T-cell (primary cell): Measurements from ENCODE around the gene TESPA1. TPM values are rescaled to one million over a fixed set of nuclear protein-coding genes. Genes with fewer than 3 reads are reported as not detected.

Experiments used
- ATAC-seq, 4 experiments: fragments of 200-7000 bp in 3 of 4; fragments of 150-1000 bp in 1 of 4; cut with Tn5 transposase; replicated peaks in 1 of 4; 1 replicate in 3 of 4; 2 replicates in 1 of 4; pipeline ENCODE4 v1.10.0; 2021; ENCODE audit warnings: moderate library complexity in 3 of 4, mild to moderate bottlenecking in 2 of 4, moderate number of reproducible peaks in 1 of 4
- CTCF ChIA-PET, 2 donors: fragments of 300-600 bp; sonication (Branson Sonifier 250); formaldehyde crosslinking; loops; one replicate each; lab custom pipeline; 2022; ENCODE audit warnings: antibody characterized with exemption in 2 of 2; lab: Charles Lee
- POLR2A ChIA-PET, 2 donors: fragments of 300-600 bp; sonication (Branson Sonifier 250); formaldehyde crosslinking; loops; one replicate each; lab custom pipeline; 2022; ENCODE audit warnings: antibody characterized with exemption in 2 of 2; lab: Charles Lee
- DNase-seq, 35 experiments: peaks; one replicate each; pipeline versions ENCODE4 v3.0.0 to v3.0.0-alpha.2; 2013 to 2023
- H3K27ac ChIP-seq: one replicate; pipeline ENCODE4 v1.5.1; 2013; ENCODE audit warnings: low read length
- H3K27me3 ChIP-seq, 2 experiments: replicated peaks in 1 of 2; 1 replicate in 1 of 2; 2 replicates in 1 of 2; pipeline versions ENCODE4 v1.6.1 to v1.7.0; 2013; ENCODE audit warnings: low read length in 1 of 2, mixed read lengths in 1 of 2; ENCODE audit not compliant: control insufficient read depth in 2 of 2, insufficient read depth in 2 of 2; ENCODE audit errors: extremely low read depth in 1 of 2
- H3K36me3 ChIP-seq, 2 donors: 1 replicate in 1 of 2; 2 replicates in 1 of 2; pipeline versions ENCODE4 v1.6.1 to v1.7.0; 2013; ENCODE audit warnings: low read length in 1 of 2; ENCODE audit not compliant: control insufficient read depth in 2 of 2, insufficient read depth in 1 of 2; ENCODE audit errors: extremely low read depth in 1 of 2
- H3K4me1 ChIP-seq, 2 experiments: 1 replicate in 1 of 2; 2 replicates in 1 of 2; pipeline versions ENCODE4 v1.6.1 to v1.7.0; 2013; ENCODE audit warnings: low read length in 2 of 2, mixed read lengths in 1 of 2; ENCODE audit not compliant: insufficient read depth in 2 of 2, control insufficient read depth in 1 of 2; ENCODE audit errors: extremely low read depth in 1 of 2
- H3K4me3 ChIP-seq, 2 donors: 1 replicate in 1 of 2; 2 replicates in 1 of 2; pipeline versions ENCODE4 v1.5.1 to v1.7.0; 2013; ENCODE audit warnings: mild to moderate bottlenecking in 2 of 2, low read length in 1 of 2, moderate library complexity in 1 of 2; ENCODE audit not compliant: control insufficient read depth in 1 of 2; ENCODE audit errors: extremely low read depth in 1 of 2
- H3K9me3 ChIP-seq: 2 replicates; pipeline ENCODE4 v1.7.0; 2013
- H3K27ac Mint-ChIP-seq, 2 donors: one replicate each; pipeline ENCODE4 v1.8.0; 2020 to 2021; ENCODE audit warnings: mild to moderate bottlenecking in 2 of 2, mixed read lengths in 2 of 2
- H3K27me3 Mint-ChIP-seq, 2 donors: one replicate each; pipeline ENCODE4 v1.8.0; 2021 to 2022; ENCODE audit warnings: mixed read lengths in 2 of 2
- H3K36me3 Mint-ChIP-seq: one replicate; pipeline ENCODE4 v1.8.0; 2021; ENCODE audit warnings: mixed read lengths
- H3K4me1 Mint-ChIP-seq, 3 donors: one replicate each; pipeline ENCODE4 v1.8.0; 2020 to 2022; ENCODE audit warnings: mixed read lengths in 3 of 3, mild to moderate bottlenecking in 1 of 3
- H3K4me3 Mint-ChIP-seq, 3 donors: one replicate each; pipeline ENCODE4 v1.8.0; 2020 to 2022; ENCODE audit warnings: mild to moderate bottlenecking in 3 of 3, mixed read lengths in 3 of 3, moderate library complexity in 3 of 3
- H3K9me3 Mint-ChIP-seq, 3 donors: one replicate each; pipeline ENCODE4 v1.8.0; 2020 to 2022; ENCODE audit warnings: mixed read lengths in 3 of 3
- WGBS: methylation state at CpG from one replicate; pipeline ENCODE4 v1.1.5; 2013; ENCODE audit warnings: missing lambda C conversion rate; ENCODE audit not compliant: insufficient coverage; 5-methylcytosine and 5-hydroxymethylcytosine counted together
- total RNA-seq, 35 experiments: library from RNA in 6 of 35; stranded (reverse) in 6 of 35; fragments of 120-200 nt in 1 of 35; gene quantifications; one replicate each; pipeline versions ENCODE4 v1.2.1 to v1.2.4 and lab custom pipeline; 2013 to 2026

Gene TESPA1
- total RNA-seq, 5 donors from 2014 or later (not counting 1 experiment from before 2014, with no cell fraction given) = 141 to 215 (median 170) TPM

- peak overlapping the region in 1 of 3 donors; percentile 14 for H3K4me3 Mint-ChIP-seq
- peaks cover 43 to 60% (median 46%) of the 10 kb centered on the region in 3 donors for H3K4me1 Mint-ChIP-seq
- POLR2A ChIA-PET = no interaction called here
Measured at GRCh38 chr12:54933376-54933775, 51.2 kb downstream of the TESPA1 start.

DNA sequence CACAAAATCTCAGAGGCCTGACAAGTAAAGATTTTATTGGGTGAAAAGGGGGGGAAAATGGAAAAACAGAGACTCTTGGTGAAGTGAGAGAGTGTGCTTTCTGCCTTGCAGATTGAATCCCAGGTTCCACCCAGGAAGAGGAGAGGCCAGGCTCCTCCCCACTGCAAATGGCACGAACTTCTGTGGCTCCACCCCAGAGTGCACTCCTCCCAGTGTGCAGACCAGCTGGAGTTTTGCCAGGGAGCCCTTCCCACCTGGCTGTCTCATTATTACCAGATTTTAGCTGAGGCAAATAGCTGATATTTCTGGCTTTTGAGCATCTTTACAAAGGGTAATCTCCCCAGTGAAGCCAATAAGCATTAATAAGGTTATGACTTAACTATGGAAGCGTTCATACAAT is 51.9 kb downstream of the TESPA1 start:
- Histone ChIP-seq H3K4me1 (peaks cover 21 to 23% of the 10 kb centered on the region in 2 experiments), H3K9me3 (no peaks in the 10 kb centered on the region), H3K4me3 (no peak overlapping the region), H3K27me3 (no peaks in the 10 kb centered on the region), H3K27ac (no peak overlapping the region), H3K36me3 (no peaks in the 10 kb centered on the region)
- ChIA-PET POLR2A (no interaction called here), CTCF (no interaction called here)
- Mint-ChIP-seq H3K4me1 (peaks cover 43 to 58% (median 46%) of the 10 kb centered on the region in 3 donors), H3K27ac (peak overlapping the region; percentile 76 to 97), H3K4me3 (peak overlapping the region in 1 of 3 donors; percentile 14), H3K36me3 (peaks cover 30% of the 10 kb centered on the region), H3K27me3 (no peaks in the 10 kb centered on the region), H3K9me3 (peaks cover 8 to 19% (median 17%) of the 10 kb centered on the region in 3 donors)
- DNase-seq (no peak), ATAC-seq (no peak)
- WGBS = 50% methylated on average over 1 of the region's 2 CpGs

More at GRCh38 chr12:54933376-54933775, 51.2 kb downstream of the TESPA1 start:
- peaks cover 33% of the 10 kb centered on the region for H3K36me3 Mint-ChIP-seq
- no CpG with 5 or more reads among the region's 1 CpG for WGBS
- Histone ChIP-seq H3K9me3 (no peaks in the 10 kb centered on the region), H3K4me3 (no peak overlapping the region), H3K4me1 (peaks cover 21 to 23% of the 10 kb centered on the region in 2 experiments), H3K36me3 (no peaks in the 10 kb centered on the region), H3K27ac (peak overlapping the region; percentile 7), H3K27me3 (no peaks in the 10 kb centered on the region)
- peaks cover 8 to 19% (median 17%) of the 10 kb centered on the region in 3 donors for H3K9me3 Mint-ChIP-seq
- ATAC-seq = peak in 2 of 4 experiments; percentile 42 to 45
- no peaks in the 10 kb centered on the region for H3K27me3 Mint-ChIP-seq
- CTCF ChIA-PET = no interaction called here
- peak in 2 of 35 experiments; percentile 6 to 16 for DNase-seq
- peak overlapping the region; percentile 97 to 100 for H3K27ac Mint-ChIP-seq

GRCh38 chr12:54932038-54932437 is 52.5 kb downstream of the TESPA1 start:
- Histone ChIP-seq H3K27ac (no peak overlapping the region), H3K36me3 (no peaks in the 10 kb centered on the region), H3K27me3 (no peaks in the 10 kb centered on the region), H3K4me1 (peaks cover 21 to 23% of the 10 kb centered on the region in 2 experiments), H3K4me3 (no peak overlapping the region), H3K9me3 (no peaks in the 10 kb centered on the region)
- Mint-ChIP-seq H3K27ac (peak overlapping the region in 1 of 2 donors; percentile 39), H3K4me1 (peaks cover 43 to 56% (median 46%) of the 10 kb centered on the region in 3 donors), H3K4me3 (no peak overlapping the region), H3K36me3 (peaks cover 36% of the 10 kb centered on the region), H3K9me3 (peaks cover 11 to 19% (median 17%) of the 10 kb centered on the region in 3 donors), H3K27me3 (no peaks in the 10 kb centered on the region)
- DNase-seq = no peak
- ATAC-seq = no peak
- ChIA-PET POLR2A (no interaction called here), CTCF (no interaction called here)
- no CpG with 5 or more reads among the region's 4 CpGs for WGBS

DNA sequence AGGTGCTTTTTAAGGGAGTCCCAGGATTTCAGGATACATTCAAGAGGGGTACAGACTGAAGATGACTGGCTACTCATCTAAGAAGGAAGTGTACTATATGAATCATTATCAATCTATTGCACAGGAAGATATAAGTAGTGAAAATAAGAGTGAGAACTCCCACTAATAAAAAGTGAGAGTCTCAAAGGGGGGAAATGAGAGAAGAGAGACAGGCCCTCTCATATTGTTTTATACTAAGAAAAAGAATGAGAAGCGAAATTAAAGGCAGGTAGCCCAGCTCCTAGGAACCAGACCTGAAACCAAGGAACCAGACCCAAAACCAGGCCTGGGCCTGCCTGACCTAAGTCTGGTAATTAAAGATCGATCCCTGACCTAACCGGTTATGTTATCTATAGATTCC is 54.6 kb downstream of the TESPA1 start:
- Histone ChIP-seq H3K4me1 (peaks cover 10 to 13% of the 10 kb centered on the region in 2 experiments), H3K27me3 (no peaks in the 10 kb centered on the region), H3K4me3 (no peak overlapping the region), H3K9me3 (no peaks in the 10 kb centered on the region), H3K36me3 (no peaks in the 10 kb centered on the region), H3K27ac (no peak overlapping the region)
- H3K27me3 Mint-ChIP-seq = no peaks in the 10 kb centered on the region
- peaks cover 7 to 19% (median 17%) of the 10 kb centered on the region in 3 donors for H3K9me3 Mint-ChIP-seq
- ATAC-seq = no peak
- H3K4me1 Mint-ChIP-seq = peaks cover 23 to 38% (median 26%) of the 10 kb centered on the region in 3 donors
- peaks cover 37% of the 10 kb centered on the region for H3K36me3 Mint-ChIP-seq
- DNase-seq = no peak
- POLR2A ChIA-PET = no interaction called here
- H3K4me3 Mint-ChIP-seq = no peak overlapping the region
- CTCF ChIA-PET = interaction anchor here in 1 of 2 donors (1.2 kb wide), 1 partner anchor 22 kb away, joined by 3 read pairs; no protein-coding TSS in a partner anchor
- WGBS = 100% methylated on average over 1 of the region's 3 CpGs
- no peak overlapping the region for H3K27ac Mint-ChIP-seq

- Mint-ChIP-seq H3K36me3 (peaks cover 27% of the 10 kb centered on the region), H3K27me3 (no peaks in the 10 kb centered on the region), H3K27ac (no peak overlapping the region), H3K4me1 (peaks cover 0 to 2% (median 0%) of the 10 kb centered on the region in 3 donors), H3K4me3 (no peak overlapping the region), H3K9me3 (peaks cover 7 to 17% (median 15%) of the 10 kb centered on the region in 3 donors)
- Histone ChIP-seq H3K4me1 (no peaks in the 10 kb centered on the region), H3K27me3 (no peaks in the 10 kb centered on the region), H3K36me3 (no peaks in the 10 kb centered on the region), H3K9me3 (no peaks in the 10 kb centered on the region), H3K4me3 (no peak overlapping the region), H3K27ac (no peak overlapping the region)
- no peak for ATAC-seq
- POLR2A ChIA-PET = no interaction called here
- CTCF ChIA-PET = interaction anchor here (0.6 to 1.2 kb wide), 2 partner anchors 66 to 80 kb away, joined by 3 read pairs; no protein-coding TSS in a partner anchor
- WGBS = 100% methylated on average over 1 of the region's 1 CpG
- no peak for DNase-seq
Measured at GRCh38 chr12:54926246-54926645, 58.3 kb downstream of the TESPA1 start.

- Histone ChIP-seq H3K4me3 (no peak overlapping the region), H3K36me3 (no peaks in the 10 kb centered on the region), H3K9me3 (no peaks in the 10 kb centered on the region), H3K27me3 (no peaks in the 10 kb centered on the region), H3K27ac (no peak overlapping the region), H3K4me1 (no peaks in the 10 kb centered on the region)
- WGBS = 83% methylated on average over 1 of the region's 8 CpGs
- no peaks in the 10 kb centered on the region for H3K27me3 Mint-ChIP-seq
- H3K4me3 Mint-ChIP-seq = no peak overlapping the region
- ChIA-PET CTCF (interaction anchor here in 1 of 2 donors (1.2 kb wide), 1 partner anchor 67 kb away, joined by 3 read pairs; no protein-coding TSS in a partner anchor), POLR2A (no interaction called here)
- peaks cover 5 to 8% (median 7%) of the 10 kb centered on the region in 3 donors for H3K9me3 Mint-ChIP-seq
- no peak overlapping the region for H3K27ac Mint-ChIP-seq
- no peak for ATAC-seq
- H3K36me3 Mint-ChIP-seq = peaks cover 16% of the 10 kb centered on the region
- DNase-seq = no peak
- H3K4me1 Mint-ChIP-seq = peaks cover 0 to 2% (median 0%) of the 10 kb centered on the region in 3 donors
Measured at GRCh38 chr12:54924972-54925707, 59.4 kb downstream of the TESPA1 start.
